Measurements from ENCODE around the gene HERC3.

Gene HERC3

DNA sequence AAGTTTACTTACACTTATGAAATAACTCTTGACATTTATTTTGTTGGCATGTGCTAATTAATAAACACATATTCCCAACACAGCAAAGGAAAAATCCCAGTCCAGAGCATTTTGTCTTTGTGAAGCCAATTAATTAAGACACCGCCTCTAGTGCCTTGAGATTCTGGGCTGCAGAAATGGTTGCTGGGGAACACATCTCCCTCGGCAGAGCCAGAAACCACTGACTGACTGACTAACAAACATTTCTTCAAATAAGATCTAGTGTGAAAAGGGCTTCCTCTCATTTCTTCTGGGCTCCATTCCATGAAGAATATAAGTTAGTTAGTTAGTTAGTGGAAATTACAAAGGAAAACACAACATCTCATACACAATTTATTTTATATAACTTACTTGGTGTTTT, 133.7 kb downstream of the HERC3 start:
- Mint-ChIP-seq H3K4me3 (no peak overlapping the region), H3K4me1 (no peaks in the 10 kb centered on the region), H3K27me3 (no peaks in the 10 kb centered on the region), H3K27ac (no peak overlapping the region), H3K9me3 (no peaks in the 10 kb centered on the region), H3K36me3 (peaks cover 11% of the 10 kb centered on the region)
- DNase-seq (ENCODE audit: low spot score in 2 of 2), result no peak
- no peak for ATAC-seq (ENCODE audit: low read depth)

DNA sequence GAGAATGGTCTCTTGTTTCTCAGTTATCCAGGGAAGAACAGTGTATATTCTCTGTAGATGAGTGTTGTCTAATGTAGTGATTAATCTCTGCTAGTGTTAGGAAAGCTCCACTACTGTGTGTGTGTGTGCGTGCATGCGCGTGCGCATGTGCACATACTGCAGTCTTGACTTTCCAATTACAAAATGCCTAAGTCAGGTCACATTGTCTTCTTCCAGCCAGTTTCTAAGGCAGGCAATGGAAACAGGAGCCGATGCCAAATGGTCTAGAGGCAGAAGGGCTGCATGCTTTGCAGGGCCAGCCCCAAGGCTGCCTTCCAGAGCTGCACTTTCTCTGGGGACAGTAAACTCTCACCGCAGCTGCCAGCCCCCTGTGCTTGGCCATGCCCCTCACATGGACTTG, 135.9 kb downstream of the HERC3 start:
- no peak overlapping the region for H3K27ac Mint-ChIP-seq

DNA sequence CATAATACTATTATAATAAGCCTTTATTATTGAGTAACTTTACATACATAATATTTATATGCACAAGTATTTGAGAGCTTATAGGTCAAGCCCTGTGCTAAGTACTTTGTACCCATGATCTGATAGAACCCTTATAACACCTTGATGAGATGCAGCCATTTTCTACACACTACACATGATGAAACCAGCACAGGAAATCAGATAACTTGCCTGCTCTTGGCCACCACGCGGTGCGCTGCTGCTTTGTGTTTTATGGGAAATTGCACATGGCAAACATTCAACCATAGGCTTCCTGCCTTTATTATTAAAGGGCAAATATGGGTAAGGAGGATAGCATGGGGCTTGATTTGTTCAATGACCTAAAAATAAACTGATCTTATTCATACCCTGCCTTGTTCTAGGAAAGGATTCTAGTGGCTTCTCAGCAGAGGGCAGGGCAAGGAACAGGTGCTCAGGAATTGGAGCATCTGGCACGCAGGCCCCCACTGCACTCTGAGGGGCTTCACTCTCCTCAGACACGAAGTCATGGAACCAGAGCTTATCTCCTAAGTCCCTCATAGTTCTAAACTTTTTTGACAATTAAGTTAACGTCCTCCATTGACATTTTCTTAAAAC, 137.0 kb downstream of the HERC3 start:
- H3K4me3 Mint-ChIP-seq, result no peak overlapping the region
- no peaks in the 10 kb centered on the region for H3K4me1 Mint-ChIP-seq
- peaks cover 11% of the 10 kb centered on the region for H3K36me3 Mint-ChIP-seq
- DNase-seq (ENCODE audit: low spot score in 2 of 2), result no peak
- no peaks in the 10 kb centered on the region for H3K27me3 Mint-ChIP-seq
- no peaks in the 10 kb centered on the region for H3K9me3 Mint-ChIP-seq
- ATAC-seq (ENCODE audit: low read depth), result no peak
- H3K27ac Mint-ChIP-seq, result no peak overlapping the region

More for the DNA sequence above, 135.9 kb downstream of the HERC3 start:
- Mint-ChIP-seq H3K36me3 (peaks cover 11% of the 10 kb centered on the region), H3K9me3 (no peaks in the 10 kb centered on the region), H3K27me3 (no peaks in the 10 kb centered on the region), H3K4me1 (no peaks in the 10 kb centered on the region), H3K4me3 (no peak overlapping the region)
- DNase-seq (ENCODE audit: low spot score in 2 of 2) (no peak), ATAC-seq (ENCODE audit: low read depth) (no peak)

DNA sequence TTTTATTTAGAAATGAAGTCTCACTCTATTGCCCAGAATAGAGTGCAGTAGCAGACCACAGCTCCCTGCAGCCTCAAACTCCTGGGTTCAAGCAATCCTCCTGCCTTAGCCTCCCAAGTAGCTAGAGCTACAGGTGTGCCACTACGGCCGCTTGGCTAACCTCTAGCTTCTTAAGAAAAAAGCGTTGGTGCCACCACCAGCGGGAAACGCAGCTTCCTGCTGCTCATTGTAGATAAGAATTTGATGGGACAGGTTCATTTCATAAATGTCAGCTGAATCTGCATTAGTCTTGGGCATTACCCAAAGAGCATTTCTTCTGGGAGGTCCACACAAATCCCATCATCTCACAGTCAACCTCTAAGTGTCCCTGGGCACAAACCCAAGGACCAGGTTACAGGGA, 138.5 kb downstream of the HERC3 start:
- peaks cover 11% of the 10 kb centered on the region for H3K36me3 Mint-ChIP-seq
- no peak overlapping the region for H3K27ac Mint-ChIP-seq
- DNase-seq (ENCODE audit: low spot score in 2 of 2), result no peak
- no peaks in the 10 kb centered on the region for H3K27me3 Mint-ChIP-seq
- no peak for ATAC-seq (ENCODE audit: low read depth)
- H3K9me3 Mint-ChIP-seq, result no peaks in the 10 kb centered on the region
- no peak overlapping the region for H3K4me3 Mint-ChIP-seq
- no peaks in the 10 kb centered on the region for H3K4me1 Mint-ChIP-seq

DNA sequence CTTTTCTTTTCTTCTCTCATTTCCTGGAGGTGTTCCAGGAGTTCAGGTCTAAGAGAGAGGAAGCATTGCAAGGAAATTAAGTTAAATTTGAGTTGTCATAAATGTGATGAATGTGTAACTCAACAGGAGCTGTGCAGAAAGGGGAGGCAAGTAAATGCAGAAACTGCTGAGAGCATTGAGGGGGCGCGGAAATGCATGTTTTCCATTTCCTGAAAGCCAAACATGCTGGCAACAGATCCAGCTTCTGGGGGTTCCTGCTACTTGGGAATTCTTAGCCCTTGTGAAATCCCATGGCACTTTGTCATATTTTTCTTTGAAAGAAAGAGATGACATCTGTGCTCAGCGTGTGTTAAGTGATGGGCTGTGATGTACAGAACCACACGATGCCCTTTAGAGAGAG, 139.1 kb downstream of the HERC3 start:
- Mint-ChIP-seq H3K4me3 (no peak overlapping the region), H3K9me3 (no peaks in the 10 kb centered on the region), H3K27me3 (no peaks in the 10 kb centered on the region), H3K4me1 (peaks cover 3% of the 10 kb centered on the region), H3K27ac (no peak overlapping the region), H3K36me3 (peaks cover 11% of the 10 kb centered on the region)
- DNase-seq (ENCODE audit: low spot score in 2 of 2) (no peak), ATAC-seq (ENCODE audit: low read depth) (no peak)

DNA sequence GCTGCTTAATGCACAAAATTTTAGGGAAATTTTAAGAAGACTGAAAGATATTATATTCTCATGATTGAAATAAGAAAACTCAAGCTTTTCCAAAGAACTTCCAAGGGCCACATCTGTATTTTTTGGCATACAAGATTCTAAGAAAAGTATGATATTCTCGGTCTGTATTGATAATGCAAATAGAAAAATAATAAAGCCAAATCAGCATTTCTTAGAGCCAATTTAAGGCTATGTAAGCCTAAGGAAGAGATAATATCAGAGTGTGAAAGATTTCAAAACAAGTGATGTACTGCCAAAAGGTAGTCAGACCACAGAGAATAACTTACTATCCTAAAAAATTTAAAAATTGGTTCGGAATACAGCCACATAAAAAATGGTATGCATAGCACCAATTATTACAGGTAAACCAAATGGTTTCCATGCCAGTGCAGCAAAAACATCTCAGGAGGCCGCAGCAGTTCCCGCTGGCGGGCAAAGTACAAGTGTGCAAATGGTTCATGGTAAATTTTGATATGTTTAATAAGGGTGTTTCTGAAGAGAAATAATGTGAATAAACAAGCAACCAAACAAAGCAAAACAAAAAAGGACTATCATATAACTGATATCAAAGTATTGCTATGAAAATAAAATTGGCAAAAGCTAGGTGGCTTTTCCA, 140.6 kb downstream of the HERC3 start:
- Mint-ChIP-seq H3K9me3 (no peaks in the 10 kb centered on the region), H3K4me1 (peaks cover 16% of the 10 kb centered on the region), H3K27me3 (no peaks in the 10 kb centered on the region), H3K27ac (no peak overlapping the region), H3K36me3 (peaks cover 4% of the 10 kb centered on the region), H3K4me3 (no peak overlapping the region)
- ATAC-seq (ENCODE audit: low read depth) (no peak), DNase-seq (ENCODE audit: low spot score in 2 of 2) (no peak)

DNA sequence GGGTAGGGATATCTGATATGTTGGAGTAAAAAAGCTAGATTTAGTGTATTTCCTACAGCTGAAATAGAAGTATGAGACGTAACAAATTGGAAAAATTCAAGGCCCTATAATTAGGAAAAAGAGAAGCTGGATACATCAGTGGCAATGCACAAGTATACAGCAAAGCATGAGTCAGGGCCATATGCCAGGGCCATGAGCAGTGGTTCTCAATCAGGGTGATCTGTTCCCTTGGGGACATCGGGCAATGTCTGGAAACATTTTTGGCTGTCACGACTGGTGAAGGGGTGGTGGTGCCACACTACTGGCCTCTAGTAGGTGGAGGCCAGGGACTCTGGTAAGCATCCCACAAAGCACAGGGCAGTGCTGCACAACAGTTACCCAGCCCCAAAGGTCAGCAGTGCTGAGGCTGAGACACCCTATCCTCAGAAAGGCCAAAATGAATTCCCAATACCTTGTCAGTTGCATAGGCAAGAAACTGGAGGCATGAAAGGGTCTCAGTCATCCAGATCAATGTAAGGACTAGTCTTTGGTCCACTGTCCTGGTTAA, 142.2 kb downstream of the HERC3 start:
- H3K4me3 Mint-ChIP-seq, result no peak overlapping the region
- H3K4me1 Mint-ChIP-seq, result peaks cover 20% of the 10 kb centered on the region
- DNase-seq (ENCODE audit: low spot score in 2 of 2), result no peak
- no peak overlapping the region for H3K27ac Mint-ChIP-seq
- H3K27me3 Mint-ChIP-seq, result peaks cover 3% of the 10 kb centered on the region
- H3K9me3 Mint-ChIP-seq, result no peaks in the 10 kb centered on the region
- H3K36me3 Mint-ChIP-seq, result peaks cover 1% of the 10 kb centered on the region
- ATAC-seq (ENCODE audit: low read depth), result no peak

DNA sequence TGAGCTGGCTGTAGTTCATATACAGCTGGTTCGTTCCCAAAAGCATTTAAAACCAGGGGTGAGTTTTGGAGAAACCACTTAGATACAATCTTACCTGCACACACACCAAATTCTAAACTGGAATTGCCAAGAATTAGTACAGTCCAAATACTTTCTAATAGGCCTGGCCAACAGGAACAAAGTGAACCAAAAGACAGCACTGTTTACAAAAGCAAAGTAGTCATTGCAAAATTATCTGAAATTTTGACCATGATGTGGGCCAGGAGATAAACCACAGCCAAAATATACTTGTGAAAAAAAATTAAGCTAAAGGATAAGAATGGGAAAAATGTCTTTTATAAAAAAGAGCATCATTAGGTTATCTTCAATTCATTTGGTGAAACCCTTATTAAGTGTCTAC, 143.3 kb downstream of the HERC3 start:
- H3K4me1 Mint-ChIP-seq, result peaks cover 20% of the 10 kb centered on the region
- peaks cover 3% of the 10 kb centered on the region for H3K27me3 Mint-ChIP-seq
- no peaks in the 10 kb centered on the region for H3K36me3 Mint-ChIP-seq
- DNase-seq (ENCODE audit: low spot score in 2 of 2) (no peak), ATAC-seq (ENCODE audit: low read depth) (no peak)
- H3K27ac Mint-ChIP-seq, result no peak overlapping the region
- H3K4me3 Mint-ChIP-seq, result no peak overlapping the region
- no peaks in the 10 kb centered on the region for H3K9me3 Mint-ChIP-seq

DNA sequence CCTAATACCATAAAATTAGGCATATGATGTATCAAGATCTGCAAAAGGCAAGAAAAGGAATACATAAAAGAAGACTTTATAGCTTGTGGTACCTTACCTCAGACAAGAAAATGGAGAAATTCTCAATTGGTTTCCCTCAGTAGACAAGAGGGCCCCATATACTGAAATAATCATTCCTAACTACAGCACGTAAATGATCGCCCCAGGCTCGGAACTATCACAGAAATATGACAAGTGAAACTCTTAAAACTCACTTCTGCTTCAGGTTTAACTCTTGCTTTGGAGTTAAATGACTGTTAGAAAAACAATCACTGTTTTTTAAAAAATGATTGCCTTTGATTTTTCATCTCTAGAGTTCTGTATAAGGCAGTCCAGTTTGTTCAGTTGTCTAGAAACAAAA, 144.0 kb downstream of the HERC3 start:
- DNase-seq (ENCODE audit: low spot score in 2 of 2) (no peak), ATAC-seq (ENCODE audit: low read depth) (no peak)
- Mint-ChIP-seq H3K9me3 (no peaks in the 10 kb centered on the region), H3K27me3 (peaks cover 3% of the 10 kb centered on the region), H3K27ac (no peak overlapping the region), H3K36me3 (no peaks in the 10 kb centered on the region), H3K4me1 (peaks cover 20% of the 10 kb centered on the region), H3K4me3 (no peak overlapping the region)

GRCh38 chr4:88737307-88737941, 145.1 kb downstream of the HERC3 start:
- Mint-ChIP-seq H3K27ac (peak overlapping the region; percentile 15), H3K4me3 (peak overlapping the region; percentile 63), H3K9me3 (no peaks in the 10 kb centered on the region), H3K36me3 (no peaks in the 10 kb centered on the region), H3K4me1 (peaks cover 20% of the 10 kb centered on the region), H3K27me3 (peaks cover 3% of the 10 kb centered on the region)
- ATAC-seq (ENCODE audit: low read depth) (peak; percentile 85), DNase-seq (ENCODE audit: low spot score in 2 of 2) (peak in 1 of 2 donors; percentile 7)

GRCh38 chr4:88738180-88738579, 145.9 kb downstream of the HERC3 start:
- Mint-ChIP-seq H3K27me3 (peaks cover 3% of the 10 kb centered on the region), H3K4me1 (peaks cover 20% of the 10 kb centered on the region), H3K27ac (peak overlapping the region; percentile 15), H3K36me3 (no peaks in the 10 kb centered on the region), H3K4me3 (no peak overlapping the region), H3K9me3 (no peaks in the 10 kb centered on the region)
- no peak for DNase-seq (ENCODE audit: low spot score in 2 of 2)
- ATAC-seq (ENCODE audit: low read depth), result no peak

DNA sequence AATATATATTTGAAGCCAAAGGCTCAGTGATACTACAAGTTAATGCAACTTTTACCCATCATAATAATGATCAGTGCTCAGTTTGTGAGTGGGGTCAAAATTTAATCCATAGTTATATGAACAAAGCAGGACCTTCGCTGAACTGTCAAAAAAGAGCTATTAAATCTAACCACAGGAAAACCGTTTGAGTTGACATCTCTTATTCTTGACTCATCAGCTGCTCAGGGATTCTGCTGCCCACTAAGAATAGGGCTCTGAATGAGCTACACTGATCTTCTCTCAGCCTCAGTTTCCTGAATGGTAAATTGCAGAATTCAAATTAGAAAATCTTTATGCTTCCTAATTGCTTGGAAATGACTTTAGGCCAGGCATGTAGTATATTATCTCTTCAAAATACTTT, 150.3 kb downstream of the HERC3 start:
- Mint-ChIP-seq H3K27me3 (peaks cover 3% of the 10 kb centered on the region), H3K27ac (no peak overlapping the region), H3K4me1 (peaks cover 6% of the 10 kb centered on the region), H3K9me3 (no peaks in the 10 kb centered on the region), H3K4me3 (no peak overlapping the region), H3K36me3 (no peaks in the 10 kb centered on the region)
- ATAC-seq (ENCODE audit: low read depth) (no peak), DNase-seq (ENCODE audit: low spot score in 2 of 2) (no peak)

DNA sequence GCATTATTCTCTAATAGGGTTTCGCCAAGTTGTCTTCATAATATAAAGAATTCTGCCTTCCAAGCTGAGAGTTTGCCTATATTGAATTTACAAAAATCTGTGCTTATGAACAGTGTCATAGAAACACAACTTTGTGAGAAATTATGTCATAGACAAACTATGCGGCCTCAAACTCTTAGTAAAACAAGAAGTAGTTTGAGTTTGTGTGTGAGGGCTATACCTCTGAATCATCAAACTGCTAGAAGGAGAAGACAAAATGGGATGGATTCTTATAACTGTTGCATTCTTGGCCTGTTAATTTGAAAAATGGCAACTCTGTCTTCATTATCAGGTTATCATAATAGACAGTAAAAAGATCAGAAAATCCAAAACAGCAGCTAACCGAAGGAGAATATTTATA, 151.4 kb downstream of the HERC3 start:
- H3K4me3 Mint-ChIP-seq, result no peak overlapping the region
- peaks cover 1% of the 10 kb centered on the region for H3K27me3 Mint-ChIP-seq
- no peaks in the 10 kb centered on the region for H3K9me3 Mint-ChIP-seq
- ATAC-seq (ENCODE audit: low read depth), result no peak
- no peaks in the 10 kb centered on the region for H3K4me1 Mint-ChIP-seq
- no peak for DNase-seq (ENCODE audit: low spot score in 2 of 2)
- no peaks in the 10 kb centered on the region for H3K36me3 Mint-ChIP-seq
- H3K27ac Mint-ChIP-seq, result no peak overlapping the region

- ATAC-seq (ENCODE audit: low read depth), result no peak
- H3K9me3 Mint-ChIP-seq, result no peaks in the 10 kb centered on the region
- no peaks in the 10 kb centered on the region for H3K4me1 Mint-ChIP-seq
- no peaks in the 10 kb centered on the region for H3K27me3 Mint-ChIP-seq
- H3K27ac Mint-ChIP-seq, result no peak overlapping the region
- H3K36me3 Mint-ChIP-seq, result peaks cover under 1% of the 10 kb centered on the region
- DNase-seq (ENCODE audit: low spot score in 2 of 2), result no peak
- no peak overlapping the region for H3K4me3 Mint-ChIP-seq
These were observed 152.3 kb downstream of the HERC3 start for GRCh38 chr4:88744609-88745008.
